HCT116 (cell line): ENCODE data around the gene RASGRF1. TPM values are rescaled to one million over a fixed set of nuclear protein-coding genes. Genes with fewer than 3 reads are reported as not detected.

ENCODE experiments used
- ATAC-seq: fragments of 200-7000 bp; cut with Tn5 transposase; 2 replicates; pipeline ENCODE4 v1.9.1; 2020; ENCODE audit warnings: mild to moderate bottlenecking, moderate library complexity
- BruUV-seq: library from RNA; stranded (reverse); fragments of 400-500 nt; replicated peaks from 2 replicates; lab custom pipeline; 2021; lab: Mats Ljungman, UMichigan
- CTCF ChIA-PET: fragments of 300-600 bp; sonication (Branson Sonifier 250); formaldehyde crosslinking; loops from one replicate; lab custom pipeline; 2021; ENCODE audit warnings: antibody characterized with exemption; lab: Charles Lee
- POLR2A ChIA-PET: fragments of 300-600, 350-600 bp; sonication (Branson Sonifier 250); formaldehyde crosslinking; loops from one replicate; lab custom pipeline; 2021; ENCODE audit warnings: antibody characterized with exemption; lab: Charles Lee
- RAD21 ChIA-PET, 2 experiments: fragments of 300-600 bp; sonication (Branson Sonifier 250); formaldehyde crosslinking; loops; one replicate each; lab custom pipeline; 2023; ENCODE audit warnings: low total read pairs in 2 of 2; ENCODE audit not compliant: uncharacterized antibody in 2 of 2, unreplicated experiment in 2 of 2, low non-redundant PET in 1 of 2; lab: Charles Lee
- DNase-seq: peaks from one replicate; pipeline ENCODE4 v3.0.0-alpha.2; 2010; ENCODE audit warnings: low read depth, low spot score
- H2AFZ ChIP-seq: fragments of 200-600 bp; shearing (Covaris generic), sonication (generic); 2 replicates; pipeline ENCODE4 v1.6.1; 2017; ENCODE audit warnings: low read depth, mixed run types, mixed read lengths, antibody characterized with exemption, low read length; ENCODE audit not compliant: poor library complexity, severe bottlenecking
- H3K27ac ChIP-seq: 2 replicates; pipeline ENCODE4 v1.5.1; 2012; ENCODE audit warnings: low read depth, low read length
- H3K27me3 ChIP-seq: fragments of 200-600 bp; sonication (generic); 2 replicates; pipeline ENCODE4 v1.6.1; 2016; ENCODE audit warnings: mixed run types, low read length, mixed read lengths; ENCODE audit not compliant: insufficient read depth
- H3K36me3 ChIP-seq, 2 experiments: fragments of 200-500 bp in 1 of 2; fragments of 200-600 bp in 1 of 2; sonication (Bioruptor generic) in 1 of 2; sonication (generic) in 1 of 2; 2 replicates each; pipeline versions ENCODE4 v1.5.1 to v1.6.1; 2014 to 2016; ENCODE audit warnings: low read length in 2 of 2, inconsistent platforms in 1 of 2, mixed read lengths in 1 of 2, mixed run types in 1 of 2; ENCODE audit not compliant: insufficient read depth in 2 of 2, control insufficient read depth in 1 of 2
- H3K4me1 ChIP-seq, 2 experiments: fragments of 200-600 bp in 1 of 2; sonication (generic) in 1 of 2; 2 replicates each; pipeline versions ENCODE4 v1.5.1 to v1.6.1; 2012 to 2017; ENCODE audit warnings: low read length in 2 of 2, inconsistent platforms in 1 of 2, mild to moderate bottlenecking in 1 of 2, mixed read lengths in 1 of 2, mixed run types in 1 of 2, moderate library complexity in 1 of 2; ENCODE audit not compliant: insufficient read depth in 2 of 2, control insufficient read depth in 1 of 2
- H3K4me2 ChIP-seq: fragments of 200-600 bp; sonication (generic); 2 replicates; pipeline ENCODE4 v1.6.1; 2017; ENCODE audit warnings: mixed run types, low read length, mixed read lengths
- H3K4me3 ChIP-seq, 2 experiments: fragments of 200-600 bp in 1 of 2; sonication (generic) in 1 of 2; replicated peaks in 1 of 2; 2 replicates each; pipeline ENCODE4 v1.5.1; 2011 to 2016; ENCODE audit warnings: low read length in 2 of 2, control low read depth in 1 of 2, low read depth in 1 of 2, mild to moderate bottlenecking in 1 of 2, mixed read lengths in 1 of 2, mixed run types in 1 of 2
- H3K79me2 ChIP-seq: fragments of 200-600 bp; sonication (generic); 2 replicates; pipeline ENCODE4 v1.6.1; 2017; ENCODE audit warnings: mild to moderate bottlenecking, mixed run types, low read length, moderate library complexity, mixed read lengths; ENCODE audit not compliant: insufficient read depth
- H3K9ac ChIP-seq: fragments of 200-600 bp; sonication (generic); 2 replicates; pipeline ENCODE4 v1.6.1; 2016; ENCODE audit warnings: low read length, mixed read lengths
- H3K9me2 ChIP-seq: fragments of 200-600 bp; sonication (generic), shearing (Covaris generic); 2 replicates; pipeline ENCODE4 v1.6.1; 2017; ENCODE audit warnings: mixed run types, mild to moderate bottlenecking, moderate library complexity; ENCODE audit not compliant: insufficient read depth
- H3K9me3 ChIP-seq, 2 experiments: fragments of 200-500 bp in 1 of 2; fragments of 200-600 bp in 1 of 2; sonication (Bioruptor generic) in 1 of 2; sonication (generic) in 1 of 2; 2 replicates each; pipeline ENCODE4 v1.6.1; 2014 to 2017; ENCODE audit warnings: low read length in 2 of 2, mixed read lengths in 2 of 2, inconsistent platforms in 1 of 2, low read depth in 1 of 2, mild to moderate bottlenecking in 1 of 2, mixed run types in 1 of 2, moderate library complexity in 1 of 2; ENCODE audit not compliant: control insufficient read depth in 1 of 2, insufficient read depth in 1 of 2
- H4K20me1 ChIP-seq: fragments of 200-600 bp; sonication (generic), shearing (Covaris generic); 2 replicates; pipeline ENCODE4 v1.6.1; 2017; ENCODE audit warnings: mixed run types, mild to moderate bottlenecking, moderate library complexity; ENCODE audit not compliant: insufficient read depth
- CBX3 ChIP-seq: IDR thresholded peaks from 2 replicates; pipeline ENCODE4 v1.6.1; 2012; ENCODE audit warnings: low read depth
- CEBPB ChIP-seq: IDR thresholded peaks from 2 replicates; pipeline ENCODE4 v1.6.1; 2012; ENCODE audit warnings: low read depth
- CTCF ChIP-seq, 3 experiments: fragments of 200-600 bp in 1 of 3; sonication (generic) in 1 of 3; IDR thresholded peaks in 2 of 3; conservative IDR thresholded peaks in 1 of 3; 2 replicates each; pipeline ENCODE4 v1.5.1; 2012 to 2017; ENCODE audit warnings: low read depth in 2 of 3, low read length in 2 of 3, antibody characterized with exemption in 1 of 3, borderline replicate concordance in 1 of 3, control low read depth in 1 of 3, mild to moderate bottlenecking in 1 of 3, mixed read lengths in 1 of 3, mixed run types in 1 of 3, moderate library complexity in 1 of 3; ENCODE audit not compliant: insufficient read depth in 1 of 3
- EGR1 ChIP-seq: IDR thresholded peaks from 2 replicates; pipeline ENCODE4 v1.6.1; 2012; ENCODE audit warnings: low read depth
- EZH2 ChIP-seq: fragments of 200-600 bp; sonication (generic); IDR thresholded peaks from 2 replicates; pipeline ENCODE4 v1.6.1; 2017; ENCODE audit warnings: antibody characterized with exemption, mixed run types
- JUND ChIP-seq: IDR thresholded peaks from 2 replicates; pipeline ENCODE4 v1.6.1; 2012
- MAX ChIP-seq: IDR thresholded peaks from 2 replicates; pipeline ENCODE4 v1.6.1; 2012
- POLR2A ChIP-seq: IDR thresholded peaks from 2 replicates; pipeline ENCODE4 v1.7.0; 2011; ENCODE audit warnings: borderline replicate concordance; ENCODE audit not compliant: insufficient read depth, insufficient read length; ENCODE audit errors: extremely low read depth
- POLR2AphosphoS5 ChIP-seq: IDR thresholded peaks from 2 replicates; pipeline ENCODE4 v1.6.1; 2011; ENCODE audit warnings: mild to moderate bottlenecking, low read depth, low read length, moderate library complexity
- RAD21 ChIP-seq: IDR thresholded peaks from 2 replicates; pipeline ENCODE4 v1.6.1; 2012; ENCODE audit warnings: low read depth, mild to moderate bottlenecking
- SIN3A ChIP-seq: IDR thresholded peaks from 2 replicates; pipeline ENCODE4 v1.6.1; 2012; ENCODE audit warnings: low read depth
- SRF ChIP-seq: IDR thresholded peaks from 2 replicates; pipeline ENCODE4 v1.6.1; 2012; ENCODE audit warnings: low read depth
- TCF7L2 ChIP-seq: IDR thresholded peaks from 2 replicates; pipeline ENCODE4 v1.7.0; 2011; ENCODE audit warnings: borderline replicate concordance, inconsistent platforms; ENCODE audit not compliant: insufficient read depth, insufficient read length; ENCODE audit errors: extremely low read depth
- YY1 ChIP-seq: IDR thresholded peaks from 2 replicates; pipeline ENCODE4 v1.6.1; 2011; ENCODE audit warnings: low read length, low read depth, moderate library complexity, mild to moderate bottlenecking; ENCODE audit not compliant: insufficient replicate concordance; ENCODE audit errors: extremely low read depth
- ZBTB33 ChIP-seq: IDR thresholded peaks from 2 replicates; pipeline ENCODE4 v1.6.1; 2011; ENCODE audit warnings: mild to moderate bottlenecking, low read length, moderate library complexity; ENCODE audit not compliant: insufficient replicate concordance; ENCODE audit errors: extremely low read depth
- ZNF274 ChIP-seq: fragments of 200-500 bp; sonication (Bioruptor generic); IDR thresholded peaks from 2 replicates; pipeline ENCODE4 v1.6.1; 2014; ENCODE audit warnings: mild to moderate bottlenecking, low read depth, low read length, inconsistent platforms
- intact Hi-C: fragments of 100-400 bp; cut with micrococcal nuclease; formaldehyde crosslinking; loops from 2 replicates; pipeline ENCODE4 v1.10.0; 2022
- total RNA-seq: library from RNA; stranded (reverse); gene quantifications from one replicate; pipeline ENCODE4 v1.2.1, GENCODE V29; 2021; ENCODE audit not compliant: unreplicated experiment

Gene RASGRF1
- total RNA-seq, 1 experiment from 2014 or later = 2.4 TPM

- Histone ChIP-seq H3K9me3 (no peaks in the 10 kb centered on the region), H2AFZ (no peak overlapping the region), H3K9ac (no peak overlapping the region), H3K79me2 (no peaks in the 10 kb centered on the region), H4K20me1 (no peaks in the 10 kb centered on the region), H3K36me3 (no peaks in the 10 kb centered on the region), H3K4me2 (no peak overlapping the region), H3K4me1 (peaks cover 12 to 21% of the 10 kb centered on the region in 2 experiments), H3K4me3 (no peak overlapping the region), H3K27me3 (no peaks in the 10 kb centered on the region), H3K9me2 (no peaks in the 10 kb centered on the region), H3K27ac (no peak overlapping the region)
- TF ChIP-seq EGR1 = no peak
- TF ChIP-seq TCF7L2 = no peak
- TF ChIP-seq RAD21 = no peak
- TF ChIP-seq POLR2AphosphoS5 = no peak
- no peak for TF ChIP-seq CEBPB
- no peak for TF ChIP-seq EZH2
- TF ChIP-seq SIN3A = no peak
- TF ChIP-seq JUND = no peak
- TF ChIP-seq ZNF274 = no peak
- TF ChIP-seq POLR2A = no peak
- TF ChIP-seq YY1 = no peak
- TF ChIP-seq ZBTB33 = no peak
- TF ChIP-seq SRF = no peak
- no peak for TF ChIP-seq CBX3
- no peak for TF ChIP-seq MAX
- no peak for TF ChIP-seq CTCF (IDR thresholded peaks at IDR 0.05 in 2 of 3, conservative IDR thresholded peaks at IDR 0.05 in 1 of 3; ENCODE audit: borderline replicate concordance in 1 of 3, insufficient read depth in 1 of 3, low read depth in 2 of 3, low read length in 2 of 3)
- intact Hi-C loops = no loop called here
- ChIA-PET CTCF (no interaction called here), RAD21 (no interaction called here), POLR2A (no interaction called here)
- BruUV-seq = no TSS peak
- ATAC-seq (no peak), DNase-seq (no peak)
Measured at GRCh38 chr15:78984041-78984440, 106.5 kb downstream of the RASGRF1 start.
